Measurements from ENCODE around the gene MAFF.
A peak's percentile ranks its signal among the peaks of the same experiment; 100 is the strongest.
"Not testable (repeated sequence)": the region's sequence is repeated elsewhere in the genome, so short reads cannot be mapped to it uniquely, and the experiment has no call there.

Gene MAFF

GRCh38 chr22:38201711-38202436, at the start of gene MAFF:
Gene MAFF, plus strand, starts transcription at chr22:38201994. Its CDS starts 11,860 bp downstream, at chr22:38213854.
- no peak for TF ChIP-seq EZH2 (IDR thresholded peaks at IDR 0.05)
- no peak for TF ChIP-seq FOXP2 (optimal IDR thresholded peaks at IDR 0.05; ENCODE audit: control extremely low read depth, extremely low read length, insufficient read depth)
- TF ChIP-seq POLR2AphosphoS5 (IDR thresholded peaks at IDR 0.05; ENCODE audit: borderline replicate concordance, low read depth, low read length) = no peak
- no peak within 1 kb of the TSS for H3K27ac ChIP-seq
- DNase-seq (ENCODE audit: low read depth, low spot score) = no peak

GRCh38 chr22:38153821-38154562, 47.8 kb upstream of the MAFF start:
- no peak for TF ChIP-seq FOXP2 (optimal IDR thresholded peaks at IDR 0.05; ENCODE audit: control extremely low read depth, extremely low read length, insufficient read depth)
- TF ChIP-seq POLR2AphosphoS5 (IDR thresholded peaks at IDR 0.05; ENCODE audit: borderline replicate concordance, low read depth, low read length) = no peak
- no peak for TF ChIP-seq EZH2 (IDR thresholded peaks at IDR 0.05)
- no peak overlapping the region for H3K9ac ChIP-seq (ENCODE audit: insufficient read length)
- H3K36me3 ChIP-seq (ENCODE audit: insufficient read depth, low read length) = no peaks in the 10 kb centered on the region
- no peak for DNase-seq (ENCODE audit: low read depth, low spot score)
- no peak overlapping the region for H3K4me3 ChIP-seq
- H3K9me3 ChIP-seq (ENCODE audit: low read depth, low read length) = no peaks in the 10 kb centered on the region
- no peak overlapping the region for H3K27ac ChIP-seq

More at GRCh38 chr22:38201711-38202436, at the start of gene MAFF:
- no peaks in the 10 kb centered on the region for H3K36me3 ChIP-seq (ENCODE audit: insufficient read depth, low read length)
- H3K4me3 ChIP-seq = peak within 1 kb of the TSS; percentile 90
- peak within 1 kb of the TSS; percentile 77 for H3K9ac ChIP-seq (ENCODE audit: insufficient read length)
- H3K9me3 ChIP-seq (ENCODE audit: low read depth, low read length) = no peaks in the 10 kb centered on the region

- H3K4me3 ChIP-seq; H3K36me3 ChIP-seq (ENCODE audit: insufficient read depth, low read length); DNase-seq (ENCODE audit: low read depth, low spot score); H3K9ac ChIP-seq (ENCODE audit: insufficient read length); H3K27ac ChIP-seq; H3K9me3 ChIP-seq (ENCODE audit: low read depth, low read length): not testable (repeated sequence)
Measured at GRCh38 chr22:38154563-38154915, 47.3 kb upstream of the MAFF start.

DNA sequence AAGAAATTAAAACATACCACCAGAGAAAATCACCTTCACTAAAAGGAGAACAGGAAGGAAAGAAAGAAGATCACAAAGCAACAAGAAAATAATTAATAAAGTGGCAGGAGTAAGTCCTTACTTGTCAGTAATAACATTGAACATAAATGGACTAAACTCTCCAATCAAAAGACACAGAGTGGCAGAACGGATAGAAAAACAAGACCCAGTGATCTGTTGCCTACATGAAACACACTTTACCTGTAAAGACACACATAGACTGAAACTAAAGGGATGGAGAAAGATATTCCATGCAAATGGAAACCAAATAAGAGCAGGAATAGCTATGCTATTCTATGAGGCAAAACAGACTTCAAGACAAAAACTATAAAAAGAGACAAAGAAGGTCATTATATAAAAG, 46.1 kb upstream of the MAFF start:
- no peak for TF ChIP-seq POLR2AphosphoS5 (IDR thresholded peaks at IDR 0.05; ENCODE audit: borderline replicate concordance, low read depth, low read length)
- no peak for TF ChIP-seq FOXP2 (optimal IDR thresholded peaks at IDR 0.05; ENCODE audit: control extremely low read depth, extremely low read length, insufficient read depth)
- TF ChIP-seq EZH2 (IDR thresholded peaks at IDR 0.05) = no peak
- H3K4me3 ChIP-seq = no peak overlapping the region
- no peak overlapping the region for H3K27ac ChIP-seq
- H3K36me3 ChIP-seq (ENCODE audit: insufficient read depth, low read length) = no peaks in the 10 kb centered on the region
- no peak for DNase-seq (ENCODE audit: low read depth, low spot score)
- no peak overlapping the region for H3K9ac ChIP-seq (ENCODE audit: insufficient read length)
- H3K9me3 ChIP-seq (ENCODE audit: low read depth, low read length) = no peaks in the 10 kb centered on the region

DNA sequence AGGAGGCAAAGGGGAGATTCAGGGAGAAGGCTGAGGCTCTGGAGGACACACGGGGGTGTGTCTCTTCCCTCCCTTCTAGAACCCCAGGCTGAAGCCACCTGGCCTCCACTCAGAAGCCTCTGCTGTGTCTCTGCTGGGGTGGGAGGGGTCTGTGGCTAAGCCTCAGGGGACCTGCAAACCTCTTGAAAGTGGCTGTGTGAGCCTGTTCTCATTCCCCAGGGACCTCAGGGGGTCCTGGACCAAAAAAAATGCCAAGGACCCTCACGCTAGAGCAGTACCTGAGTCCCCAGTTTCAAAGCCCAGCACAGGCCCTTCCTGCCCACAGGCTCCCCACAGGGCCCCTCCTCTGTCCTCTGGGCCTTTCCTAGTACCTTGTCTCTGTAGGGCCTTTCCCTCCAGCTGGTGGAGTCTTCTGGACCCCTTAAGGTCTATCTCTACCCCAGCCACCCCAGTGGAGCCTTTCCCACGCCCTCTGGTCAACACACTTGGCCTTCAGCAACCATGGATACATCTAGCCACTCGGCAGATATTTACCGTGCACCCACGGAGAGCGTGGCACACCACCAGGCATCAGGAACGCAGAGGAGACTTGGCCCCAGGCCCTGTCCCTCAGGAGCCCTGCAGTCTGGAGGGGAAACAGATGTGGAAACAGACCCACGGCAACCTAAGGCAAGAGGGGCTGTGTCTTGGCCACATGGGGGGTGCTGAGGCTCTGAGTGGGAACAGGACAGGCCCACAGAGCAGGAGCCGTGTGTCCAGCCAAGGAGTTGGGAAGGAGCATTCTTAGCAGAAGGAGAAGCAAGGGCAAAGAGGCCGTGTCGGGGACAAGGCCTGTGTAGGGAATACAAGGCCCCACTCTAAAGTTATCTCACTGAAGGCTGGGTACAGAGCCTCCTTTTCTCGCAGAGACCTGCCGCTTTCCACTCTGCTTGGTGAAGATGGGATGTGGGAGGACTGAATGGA, 38.6 kb upstream of the MAFF start:
- H3K27ac ChIP-seq = 0 out of 2 replicates have a peak overlapping the region, but pooled peaks have one; percentile 8
- no peaks in the 10 kb centered on the region for H3K9me3 ChIP-seq (ENCODE audit: low read depth, low read length)
- no peaks in the 10 kb centered on the region for H3K36me3 ChIP-seq (ENCODE audit: insufficient read depth, low read length)
- H3K9ac ChIP-seq (ENCODE audit: insufficient read length) = no peak overlapping the region
- no peak overlapping the region for H3K4me3 ChIP-seq
- DNase-seq (ENCODE audit: low read depth, low spot score) = no peak
- TF ChIP-seq EZH2 (IDR thresholded peaks at IDR 0.05) = no peak
- no peak for TF ChIP-seq FOXP2 (optimal IDR thresholded peaks at IDR 0.05; ENCODE audit: control extremely low read depth, extremely low read length, insufficient read depth)
- no peak for TF ChIP-seq POLR2AphosphoS5 (IDR thresholded peaks at IDR 0.05; ENCODE audit: borderline replicate concordance, low read depth, low read length)

GRCh38 chr22:38163844-38164550, 37.8 kb upstream of the MAFF start:
- TF ChIP-seq FOXP2 (optimal IDR thresholded peaks at IDR 0.05; ENCODE audit: control extremely low read depth, extremely low read length, insufficient read depth) (no peak), EZH2 (IDR thresholded peaks at IDR 0.05) (no peak), POLR2AphosphoS5 (IDR thresholded peaks at IDR 0.05; ENCODE audit: borderline replicate concordance, low read depth, low read length) (no peak)
- H3K9me3 ChIP-seq (ENCODE audit: low read depth, low read length) = no peaks in the 10 kb centered on the region
- no peak for DNase-seq (ENCODE audit: low read depth, low spot score)
- no peak overlapping the region for H3K27ac ChIP-seq
- no peaks in the 10 kb centered on the region for H3K36me3 ChIP-seq (ENCODE audit: insufficient read depth, low read length)
- no peak overlapping the region for H3K4me3 ChIP-seq
- H3K9ac ChIP-seq (ENCODE audit: insufficient read length) = no peak overlapping the region

DNA sequence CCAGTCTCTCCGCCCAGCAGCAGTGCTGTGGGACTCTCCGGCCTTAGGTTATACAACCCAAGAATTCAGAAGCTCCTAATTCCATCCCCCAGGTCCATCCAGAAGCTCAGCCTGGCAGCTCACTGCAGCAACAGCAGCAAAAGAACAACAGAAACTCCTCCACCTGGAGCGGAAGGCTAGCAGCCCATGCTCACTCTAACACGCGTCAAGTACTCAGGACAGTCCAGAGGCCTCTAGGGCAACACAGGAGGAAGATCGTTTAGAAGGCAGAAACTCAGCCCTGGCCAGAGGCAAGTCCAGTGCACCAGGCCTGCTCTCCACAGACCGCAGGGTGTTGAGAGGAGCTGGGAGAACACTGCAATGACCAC, 37.3 kb upstream of the MAFF start:
- no peak for TF ChIP-seq FOXP2 (optimal IDR thresholded peaks at IDR 0.05; ENCODE audit: control extremely low read depth, extremely low read length, insufficient read depth)
- no peak for TF ChIP-seq EZH2 (IDR thresholded peaks at IDR 0.05)
- TF ChIP-seq POLR2AphosphoS5 (IDR thresholded peaks at IDR 0.05; ENCODE audit: borderline replicate concordance, low read depth, low read length) = no peak
- DNase-seq (ENCODE audit: low read depth, low spot score) = no peak
- no peaks in the 10 kb centered on the region for H3K36me3 ChIP-seq (ENCODE audit: insufficient read depth, low read length)
- H3K9me3 ChIP-seq (ENCODE audit: low read depth, low read length) = no peaks in the 10 kb centered on the region
- no peak overlapping the region for H3K27ac ChIP-seq
- H3K4me3 ChIP-seq = no peak overlapping the region
- no peak overlapping the region for H3K9ac ChIP-seq (ENCODE audit: insufficient read length)

Measured in SK-N-MC (cell line).